Pancreas (tissue), 10 donors: ENCODE data around the gene RAD51B. TPM values are rescaled to one million over a fixed set of nuclear protein-coding genes. Genes with fewer than 3 reads are reported as not detected.
A peak's percentile ranks its signal among the peaks of the same experiment; 100 is the strongest.

Source experiments
- ATAC-seq, 4 donors: fragments of 200-7000 bp; cut with Tn5 transposase; one replicate each; pipeline versions ENCODE4 v1.8.0 to v1.9.1; 2020; ENCODE audit warnings: mild to moderate bottlenecking in 4 of 4, moderate library complexity in 4 of 4
- DNase-seq, 6 donors: peaks; one replicate each; pipeline ENCODE4 v3.0.0-alpha.2; 2020
- FAIRE-seq: peaks from 2 replicates; lab custom pipeline; 2012; peaks lifted over from hg19 to GRCh38; lab: Jason Lieb, UNC
- H3K27ac ChIP-seq, 4 donors: fragments of 200-600 bp; sonication (generic); 1 replicate in 3 of 4; 2 replicates in 1 of 4; pipeline versions ENCODE4 v1.5.0 to v1.8.0; 2020
- H3K27me3 ChIP-seq, 4 donors: fragments of 200-600 bp; one replicate each; pipeline ENCODE4 v1.8.0; 2021
- H3K36me3 ChIP-seq, 3 donors: fragments of 200-600 bp; sonication (generic) in 1 of 3; one replicate each; pipeline versions ENCODE4 v1.5.0 to v1.8.0; 2020 to 2021
- H3K4me1 ChIP-seq, 3 donors: fragments of 200-600 bp; one replicate each; pipeline ENCODE4 v1.8.0; 2021
- H3K4me3 ChIP-seq, 4 donors: fragments of 200-600 bp; sonication (generic) in 2 of 4; one replicate each; pipeline versions ENCODE4 v1.5.0 to v1.8.0; 2020 to 2021
- H3K9me3 ChIP-seq, 4 donors: fragments of 200-600 bp; one replicate each; pipeline ENCODE4 v1.8.0; 2021
- WGBS, 2 donors: extraction: QIAGEN DNeasy Blood & Tissue Kit; methylation state at CpG; one replicate each; pipeline ENCODE4 v1.1.7; 2013; 5-methylcytosine and 5-hydroxymethylcytosine counted together
- intact Hi-C, 3 donors: fragments of 100-400 bp; cut with DNase I; formaldehyde crosslinking; loops; one replicate each; pipeline versions ENCODE4 v1.11.1 to v1.14.2; 2022
- polyA plus RNA-seq, 2 donors: library from polyadenylated mRNA; stranded (reverse); fragments of 200-250 nt; gene quantifications; one replicate each; pipeline ENCODE4 v1.2.3, GENCODE V29; 2013
- total RNA-seq, 6 donors: library from RNA; stranded (reverse); fragmentation: NEBNext Ultra II Directional in 4 of 6; extraction: Animal tissue kit (Norgen Biotek cat#: 25700) in 4 of 6; gene quantifications; one replicate each; pipeline versions ENCODE4 v1.2.1 to v1.2.4, GENCODE V29; 2021 to 2023
- TF ChIP-seq, protein P1 (sequence below), 4 donors: fragments of 200-600 bp; sonication (generic) in 3 of 4; IDR thresholded peaks; one replicate each; pipeline versions ENCODE4 v1.5.0 to v1.8.0; 2021; ENCODE audit warnings: antibody characterized with exemption in 4 of 4
- donor health status: healthy with polysubstance abuse.
- donor health status: DM: no; HTN: no; CAD: no; lungs with moderate emphysema.
- donor health status: DM: no; HTN: no; CAD: no.
- donor health status: control.
- donor health status: control.
- donor health status: Bipolar disorder and iron deficiency.
- donor health status: DM: yes; HTN: yes; CAD: no.
- donor health status: DM: no; HTN: no; CAD: no.
- donor health status: DM: no; HTN: no; CAD: no.
- donor health status: DM: yes; HTN: yes; CAD: no.

The RAD51B gene
- total and polyA plus RNA-seq, 8 donors, result 1.1 to 17.3 (median 5.8) TPM

DNA sequence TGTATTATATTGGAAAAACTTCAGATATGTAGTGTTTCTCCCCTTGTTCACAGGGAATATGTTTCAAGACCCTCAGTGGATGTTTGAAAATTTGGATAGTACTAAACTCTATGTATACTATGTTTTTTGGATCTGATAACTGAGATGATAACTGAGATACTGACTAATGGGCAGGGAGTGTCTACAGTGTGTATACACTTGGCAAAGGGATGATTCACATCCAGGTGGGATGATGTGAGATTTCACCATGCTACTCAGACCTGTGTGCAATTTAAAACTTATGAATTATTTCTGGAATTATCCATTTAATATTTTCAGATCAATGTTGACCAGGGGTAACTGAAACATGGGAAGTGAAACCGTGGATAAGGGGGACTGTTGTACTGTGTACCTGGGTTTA, 13.8 kb downstream of the RAD51B start:
- intact Hi-C loops, result no loop called here
- no peaks in the 10 kb centered on the region for H3K9me3 ChIP-seq
- no peak overlapping the region for H3K4me3 ChIP-seq
- DNase-seq (no peak), ATAC-seq (no peak), FAIRE-seq (no peak)
- H3K27me3 ChIP-seq, result no peaks in the 10 kb centered on the region
- 78 to 97% methylated on average over 1 of the region's 1 CpG for WGBS, 2 donors
- H3K4me1 ChIP-seq, result no peaks in the 10 kb centered on the region
- H3K36me3 ChIP-seq, result no peaks in the 10 kb centered on the region
- TF ChIP-seq, protein P1, sequence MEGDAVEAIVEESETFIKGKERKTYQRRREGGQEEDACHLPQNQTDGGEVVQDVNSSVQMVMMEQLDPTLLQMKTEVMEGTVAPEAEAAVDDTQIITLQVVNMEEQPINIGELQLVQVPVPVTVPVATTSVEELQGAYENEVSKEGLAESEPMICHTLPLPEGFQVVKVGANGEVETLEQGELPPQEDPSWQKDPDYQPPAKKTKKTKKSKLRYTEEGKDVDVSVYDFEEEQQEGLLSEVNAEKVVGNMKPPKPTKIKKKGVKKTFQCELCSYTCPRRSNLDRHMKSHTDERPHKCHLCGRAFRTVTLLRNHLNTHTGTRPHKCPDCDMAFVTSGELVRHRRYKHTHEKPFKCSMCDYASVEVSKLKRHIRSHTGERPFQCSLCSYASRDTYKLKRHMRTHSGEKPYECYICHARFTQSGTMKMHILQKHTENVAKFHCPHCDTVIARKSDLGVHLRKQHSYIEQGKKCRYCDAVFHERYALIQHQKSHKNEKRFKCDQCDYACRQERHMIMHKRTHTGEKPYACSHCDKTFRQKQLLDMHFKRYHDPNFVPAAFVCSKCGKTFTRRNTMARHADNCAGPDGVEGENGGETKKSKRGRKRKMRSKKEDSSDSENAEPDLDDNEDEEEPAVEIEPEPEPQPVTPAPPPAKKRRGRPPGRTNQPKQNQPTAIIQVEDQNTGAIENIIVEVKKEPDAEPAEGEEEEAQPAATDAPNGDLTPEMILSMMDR (IDR thresholded peaks at IDR 0.05), result no peak
- H3K27ac ChIP-seq, result no peak overlapping the region

DNA sequence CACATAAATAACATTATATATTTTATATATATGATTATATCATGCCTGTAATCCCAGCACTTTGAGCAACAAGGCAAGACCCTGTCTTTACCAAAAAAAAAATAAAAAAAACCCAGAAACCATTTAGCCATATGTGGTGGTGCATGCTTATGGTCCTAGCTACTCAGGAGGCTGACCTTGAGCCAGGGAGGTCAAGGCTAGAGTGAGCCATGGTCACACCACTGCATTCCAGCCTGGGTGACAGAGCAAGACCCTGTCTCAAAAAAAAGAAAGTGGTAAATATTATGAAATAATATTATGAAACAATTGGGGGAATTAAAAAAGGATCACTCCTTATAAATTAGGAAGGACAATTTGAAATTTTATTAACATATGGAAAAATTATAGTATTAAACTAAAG, 16.0 kb downstream of the RAD51B start:
- Histone ChIP-seq H3K27me3 (no peaks in the 10 kb centered on the region), H3K27ac (no peak overlapping the region), H3K36me3 (no peaks in the 10 kb centered on the region), H3K9me3 (no peaks in the 10 kb centered on the region), H3K4me3 (no peak overlapping the region), H3K4me1 (no peaks in the 10 kb centered on the region)
- ATAC-seq (no peak), DNase-seq (no peak), FAIRE-seq (no peak)
- TF ChIP-seq, protein P1 (IDR thresholded peaks at IDR 0.05), result no peak
- intact Hi-C loops, result no loop called here

DNA sequence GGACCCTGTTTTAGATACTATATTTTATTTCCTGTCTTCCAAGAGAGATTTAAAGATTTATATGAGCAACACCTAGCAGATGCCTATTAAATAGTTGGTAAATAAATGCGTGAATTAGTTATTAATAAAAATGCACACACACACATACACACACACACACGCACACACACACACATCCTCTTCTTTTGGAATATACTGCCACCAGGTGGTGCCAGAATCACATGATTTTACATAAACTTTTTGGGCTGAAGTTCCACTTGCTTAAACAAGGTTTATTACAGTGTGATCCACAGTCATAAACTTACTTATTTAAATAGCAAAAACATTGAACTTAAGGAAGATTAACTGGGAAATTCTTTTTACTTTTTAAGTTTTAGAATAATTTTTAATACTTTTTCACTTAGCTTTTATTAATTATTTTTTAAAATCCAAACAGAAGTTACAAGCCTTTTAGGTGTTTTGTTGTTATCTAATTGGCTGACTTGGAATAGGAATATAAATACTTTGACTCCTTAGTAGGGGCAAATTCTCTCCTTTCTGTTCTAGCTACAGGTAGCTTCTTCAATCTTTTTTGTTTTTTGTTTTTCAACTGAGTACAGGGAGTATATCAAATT, 17.5 kb downstream of the RAD51B start:
- DNase-seq (peak in 3 of 6 donors; percentile 37 to 61 (median 47)), ATAC-seq (peak; percentile 66 to 94 (median 80)), FAIRE-seq (peak; percentile 98)
- Histone ChIP-seq H3K4me1 (no peaks in the 10 kb centered on the region), H3K27ac (no peak overlapping the region), H3K4me3 (no peak overlapping the region), H3K9me3 (no peaks in the 10 kb centered on the region), H3K36me3 (no peaks in the 10 kb centered on the region), H3K27me3 (no peaks in the 10 kb centered on the region)
- TF ChIP-seq, protein P1 (IDR thresholded peaks at IDR 0.05), result peak in 3 of 4 donors; percentile 19 to 37 (median 22)
- WGBS, 2 donors, result 6 to 7% methylated on average over 2 of the region's 2 CpGs
- intact Hi-C loops, result no loop called here

DNA sequence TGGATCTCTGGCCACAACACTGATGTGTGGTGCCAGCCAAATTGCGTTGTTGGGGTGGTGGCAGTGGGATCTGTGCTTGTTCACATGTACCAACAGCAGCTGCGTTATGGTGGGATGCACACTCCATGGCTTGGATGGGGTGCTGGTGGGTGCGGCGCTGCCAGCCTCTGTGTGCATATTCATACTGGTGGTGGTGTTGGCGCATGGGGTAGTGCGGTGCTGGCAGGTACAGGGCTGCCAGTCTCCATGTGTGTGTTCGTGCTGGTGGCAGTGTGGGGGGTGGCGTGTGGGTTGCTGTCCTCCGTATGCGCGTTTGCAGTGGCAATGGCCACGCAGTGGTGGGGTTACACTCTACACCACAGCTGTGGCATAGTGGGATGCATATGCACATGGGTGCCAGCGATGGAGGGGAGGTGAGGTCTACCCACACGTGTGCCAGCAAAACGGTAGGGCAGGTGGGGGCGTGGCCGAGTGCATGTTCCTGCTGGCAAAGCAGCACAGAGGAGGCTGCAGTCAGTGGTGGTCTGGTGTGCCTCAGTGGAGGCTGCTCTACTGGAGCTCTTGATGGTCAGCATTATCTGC, 26.5 kb downstream of the RAD51B start:
- TF ChIP-seq, protein P1 (IDR thresholded peaks at IDR 0.05), result no peak
- intact Hi-C loops, result no loop called here
- no peak overlapping the region for H3K4me3 ChIP-seq
- DNase-seq, result no peak
- FAIRE-seq, result no peak
- no peaks in the 10 kb centered on the region for H3K36me3 ChIP-seq
- WGBS, 2 donors, result 91 to 92% methylated on average over 17 of the region's 17 CpGs
- no peak overlapping the region for H3K27ac ChIP-seq
- H3K27me3 ChIP-seq, result no peaks in the 10 kb centered on the region
- H3K4me1 ChIP-seq, result no peaks in the 10 kb centered on the region
- no peaks in the 10 kb centered on the region for H3K9me3 ChIP-seq
- ATAC-seq, result no peak
